Caki2 (cell line): ENCODE measurements around the gene KRTAP10-6. TPM values are rescaled to one million over a fixed set of nuclear protein-coding genes. Genes with fewer than 3 reads are reported as not detected.
"Not testable (repeated sequence)": the region's sequence is repeated elsewhere in the genome, so short reads cannot be mapped to it uniquely, and the experiment has no call there.

ENCODE experiments used
- DNase-seq: peaks from one replicate; pipeline ENCODE4 v3.0.0-alpha.2; 2015; ENCODE audit warnings: low read depth
- in situ Hi-C: cut with HindIII; loops from 2 replicates; pipeline ENCODE4 v1.10.0; 2016; ENCODE audit warnings: low sequenced_read_pairs, low pct_unique_long_range_greater_than_20kb, mixed read lengths
- total RNA-seq: library from RNA; depleted of rRNA; stranded (reverse); fragments of >200 nt; shearing (Covaris generic); gene quantifications from 2 replicates; pipeline ENCODE4 v1.2.3, GENCODE V29; 2014; ENCODE audit warnings: low replicate concordance

Gene KRTAP10-6
- total RNA-seq, 1 experiment from 2014 or later, result not detected

DNA sequence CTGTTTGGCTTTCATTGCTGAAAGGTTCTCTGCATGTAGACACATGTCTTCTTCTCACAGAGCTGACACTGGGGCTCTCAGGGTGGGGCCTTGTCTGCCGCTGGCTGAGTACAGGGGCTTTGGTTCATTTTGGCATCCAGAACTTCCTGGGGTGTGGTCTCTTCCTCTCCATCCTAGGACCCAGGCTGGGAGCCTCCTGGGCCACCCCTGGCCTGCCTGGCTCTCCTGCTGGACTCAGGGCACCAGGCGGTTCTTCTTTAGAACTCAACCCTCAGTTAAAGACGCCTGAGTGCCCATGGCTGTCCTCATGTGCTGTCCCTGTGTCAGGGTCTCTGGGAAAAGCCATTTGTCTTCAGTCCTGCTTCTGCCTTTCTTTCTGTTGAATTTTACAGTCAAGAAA is 6.4 kb downstream of the KRTAP10-6 start:
- in situ Hi-C loops, result no loop called here
- DNase-seq, result no peak

DNA sequence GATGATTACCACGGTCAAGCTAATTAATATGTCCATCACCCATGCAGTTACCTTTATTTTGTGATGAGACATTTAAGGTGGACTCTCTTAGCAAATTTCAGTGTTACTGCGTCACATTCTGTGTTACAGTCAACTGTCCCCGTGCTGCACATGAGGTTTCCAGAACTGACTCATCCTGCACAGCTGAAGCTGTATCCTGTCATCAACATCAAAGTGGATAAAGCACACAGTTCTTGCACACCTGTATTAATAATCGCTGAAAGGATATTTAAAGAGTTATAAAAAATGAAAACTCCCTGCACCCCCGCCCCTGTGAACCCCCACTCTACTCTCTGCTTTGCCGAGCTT is 8.5 kb downstream of the KRTAP10-6 start:
- in situ Hi-C loops, result no loop called here
- DNase-seq, result no peak

DNA sequence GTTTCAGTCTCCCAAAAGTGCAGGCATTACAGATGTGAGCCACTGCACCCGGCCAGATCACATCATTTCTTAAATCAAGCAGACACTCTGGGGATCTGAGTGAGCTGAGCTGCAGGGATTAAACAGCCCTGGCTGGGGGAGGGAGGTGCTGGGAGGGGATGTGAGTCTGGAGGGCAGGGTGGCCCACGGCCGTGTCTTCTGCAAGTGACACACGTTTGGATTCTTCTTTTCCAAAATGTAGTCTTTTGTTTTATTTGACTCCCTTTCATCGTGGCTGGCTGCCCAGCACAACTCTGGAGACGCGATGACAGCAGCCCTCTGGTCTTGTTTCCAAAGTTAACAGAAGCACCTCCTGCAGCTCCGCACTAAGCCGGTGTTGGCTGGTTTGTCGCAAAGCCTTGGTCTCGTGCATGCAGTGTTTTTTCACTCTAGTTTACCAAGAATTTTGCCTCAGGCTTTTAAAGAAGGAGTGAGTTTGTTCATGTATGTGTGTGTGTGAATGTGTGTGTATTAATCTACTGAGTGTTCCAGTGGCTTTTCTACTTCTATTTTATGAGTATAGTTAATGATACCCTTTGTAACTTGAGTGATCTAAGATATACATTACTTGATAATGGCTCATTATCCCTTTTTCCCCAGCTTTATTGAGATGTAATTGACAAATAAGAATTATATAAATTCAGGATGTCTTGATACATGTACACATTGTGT is 9.1 kb downstream of the KRTAP10-6 start:
- in situ Hi-C loops, result no loop called here
- no peak for DNase-seq

DNA sequence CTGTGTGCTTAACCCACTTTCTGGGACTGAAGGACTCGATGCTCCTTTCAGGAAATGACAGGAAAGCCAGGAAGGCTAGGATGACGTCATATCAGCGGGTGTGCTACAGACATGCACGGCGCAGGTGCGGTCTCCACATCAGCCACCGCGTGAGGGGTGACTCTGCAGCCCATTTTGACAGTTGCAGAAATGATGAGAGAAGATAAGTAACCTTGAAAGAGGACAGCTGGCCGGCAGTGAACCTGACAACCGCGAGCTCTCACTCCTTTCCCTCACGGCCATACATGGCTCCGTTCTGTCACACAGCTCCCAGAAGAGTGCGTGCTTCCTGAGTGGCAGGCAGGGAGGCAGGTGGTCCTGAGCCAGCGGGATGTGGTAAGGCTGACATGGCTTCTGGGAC is 10.2 kb downstream of the KRTAP10-6 start:
- no peak for DNase-seq
- in situ Hi-C loops, result no loop called here

DNA sequence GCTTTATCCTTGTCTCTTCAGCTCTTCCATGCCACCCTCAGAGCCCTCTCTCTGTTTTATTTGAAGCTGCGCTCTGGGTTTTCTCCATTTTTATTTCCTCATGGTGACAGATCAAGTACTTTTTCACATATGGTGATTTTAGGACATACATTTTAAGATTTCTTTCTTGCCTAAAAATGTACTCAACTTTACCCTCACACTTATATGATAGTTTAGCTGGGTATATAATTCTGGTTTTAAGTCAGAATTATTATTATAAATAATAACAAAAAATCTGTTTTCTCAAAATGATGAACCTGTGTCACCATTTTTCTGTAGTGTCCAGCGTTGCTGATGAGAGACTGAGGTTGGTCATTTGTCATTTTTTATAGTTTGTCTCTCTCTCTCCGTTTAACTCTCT is 11.1 kb downstream of the KRTAP10-6 start:
- DNase-seq, result no peak
- in situ Hi-C loops, result no loop called here

DNA sequence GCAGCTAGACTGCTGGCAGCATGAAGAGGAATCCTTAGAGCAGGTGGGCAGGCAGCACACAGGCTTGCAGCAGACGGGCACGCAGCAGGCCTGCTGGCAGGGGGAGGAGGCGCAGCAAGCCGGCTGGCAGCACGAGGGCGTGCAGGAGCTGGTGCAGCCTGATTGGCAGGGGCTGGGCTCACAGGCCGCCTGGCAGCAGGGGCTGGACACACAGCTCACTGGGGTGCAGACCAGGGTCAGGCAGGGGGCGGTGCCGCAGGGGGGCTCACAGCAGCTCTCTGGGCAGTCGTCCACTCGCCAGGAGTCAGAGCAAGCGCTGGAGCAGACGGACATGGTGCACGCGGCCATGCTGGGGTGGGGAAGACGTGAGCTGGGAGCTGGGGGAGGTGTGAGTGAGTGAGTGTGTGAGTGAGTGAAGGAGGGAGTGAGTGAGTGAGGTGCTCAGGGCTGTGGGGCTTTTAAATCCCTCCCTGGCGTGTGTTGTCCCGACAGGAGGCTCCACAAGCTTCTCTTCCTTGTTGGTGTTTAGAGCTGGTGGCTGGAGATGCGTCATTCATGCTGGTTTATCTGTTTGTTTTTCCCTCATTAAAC is 12.0 kb downstream of the KRTAP10-6 start, which contains the start of gene KRTAP10-5:
Gene KRTAP10-5 (minus strand): TSS at position 374 of the 591 bp plus-strand sequence. CDS start 26 bp downstream, at position 348.
- in situ Hi-C loops, DNase-seq: not testable (repeated sequence)

DNA sequence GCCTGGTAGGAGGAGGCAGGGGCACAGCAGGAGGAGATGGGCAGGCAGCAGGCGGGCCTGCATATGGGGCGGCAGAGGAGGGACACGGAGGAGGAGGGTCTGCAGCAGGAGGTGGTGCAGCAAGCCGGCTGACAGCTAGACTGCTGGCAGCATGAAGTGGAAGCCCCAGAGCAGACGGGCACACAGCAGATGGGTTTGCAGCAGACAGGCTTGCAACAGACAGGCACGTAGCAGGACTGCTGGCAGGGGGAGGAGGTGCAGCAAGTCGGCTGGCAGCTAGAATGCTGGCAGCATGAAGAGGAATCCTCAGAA is 12.5 kb downstream of the KRTAP10-6 start:
- DNase-seq, result no peak
- in situ Hi-C loops, result no loop called here

DNA sequence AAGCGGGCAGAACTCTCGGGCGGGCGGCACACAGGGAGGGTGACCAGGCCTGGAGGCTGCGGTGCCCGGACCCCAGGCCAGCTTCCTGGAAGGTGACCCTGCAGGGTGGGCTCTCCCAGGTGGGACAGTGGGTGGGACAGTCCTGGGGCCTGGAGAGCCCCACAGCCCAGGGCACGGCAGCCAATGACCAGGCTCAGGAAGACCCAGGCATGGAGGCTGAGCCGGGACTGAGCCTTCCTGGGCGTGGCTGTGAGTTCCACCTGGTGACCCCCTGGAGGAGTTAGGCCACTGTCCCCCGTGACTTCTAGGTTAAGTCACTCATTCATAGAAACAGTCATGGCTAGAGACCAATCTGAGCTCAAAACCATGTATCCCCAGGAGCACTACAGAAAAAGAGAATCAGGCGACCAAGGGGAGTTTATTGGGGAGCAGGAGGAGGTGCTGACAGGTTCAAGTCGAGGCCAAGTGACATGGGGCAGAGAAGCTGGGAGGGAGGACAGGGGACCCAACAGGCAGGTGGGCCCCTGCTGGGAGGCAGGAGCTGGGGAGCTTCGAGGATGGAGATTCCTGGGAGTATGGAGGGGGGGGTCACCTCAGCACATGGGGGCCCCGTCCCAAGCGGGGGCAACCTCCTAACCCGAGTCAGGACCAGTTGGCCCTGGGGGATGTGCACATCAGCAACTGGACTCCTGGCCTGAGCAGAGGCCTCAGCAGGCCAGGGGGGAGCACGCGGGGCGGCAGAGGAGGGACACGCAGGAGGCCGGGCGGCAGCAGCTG is 13.1 kb downstream of the KRTAP10-6 start:
- in situ Hi-C loops, result no loop called here
- DNase-seq, result no peak

DNA sequence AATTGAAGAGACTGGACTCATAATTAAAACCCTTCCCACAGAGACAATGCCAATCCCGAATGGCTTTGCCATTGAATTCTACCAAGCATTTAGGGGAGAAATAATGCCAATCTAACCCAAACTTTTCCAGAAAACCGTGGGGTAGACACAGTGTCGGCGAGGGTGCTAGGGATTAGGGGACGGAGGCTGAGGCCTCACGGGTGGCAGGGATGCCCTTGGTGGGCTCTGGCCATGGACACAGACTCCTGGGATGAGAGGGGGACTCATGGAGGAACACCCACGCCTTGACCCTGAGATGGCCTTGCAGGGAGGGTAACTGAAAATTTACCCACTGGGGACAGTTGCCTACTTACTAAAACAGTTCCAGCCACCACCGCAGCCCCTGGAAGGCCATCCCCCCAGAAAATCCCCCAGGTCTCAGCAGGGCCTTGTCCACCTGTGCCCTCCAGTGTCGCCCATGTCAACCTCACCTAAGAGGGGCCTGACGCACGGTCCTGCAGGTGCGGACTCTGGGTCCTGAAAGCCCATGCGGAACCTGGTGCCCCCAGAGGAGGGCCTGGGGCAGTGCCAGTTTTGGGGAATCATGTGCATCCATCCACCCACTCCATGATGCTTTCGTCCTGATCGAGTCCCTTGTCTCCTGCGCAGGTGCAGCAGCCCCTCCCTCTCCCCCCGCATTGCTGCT is 13.8 kb downstream of the KRTAP10-6 start:
- DNase-seq, result no peak
- in situ Hi-C loops, result no loop called here

DNA sequence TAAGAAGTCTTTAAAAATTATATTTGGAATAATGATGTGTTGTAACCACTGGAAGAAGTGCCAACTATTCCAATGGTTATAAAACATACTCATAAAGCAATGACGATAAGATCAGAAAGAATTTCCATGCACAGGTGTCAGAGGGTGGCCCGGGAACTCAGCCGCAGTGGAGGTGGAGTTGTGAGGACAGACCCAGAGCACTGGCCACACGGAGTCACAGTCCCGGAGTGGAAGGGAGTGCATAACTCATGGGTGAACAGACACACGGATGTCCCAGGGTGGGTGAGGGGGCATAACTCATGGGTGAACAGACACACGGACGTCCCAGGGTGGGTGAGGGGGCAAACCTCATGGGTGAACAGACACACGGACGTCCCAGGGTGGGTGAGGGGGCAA is 16.3 kb downstream of the KRTAP10-6 start:
- in situ Hi-C loops, result no loop called here
- DNase-seq, result no peak

DNA sequence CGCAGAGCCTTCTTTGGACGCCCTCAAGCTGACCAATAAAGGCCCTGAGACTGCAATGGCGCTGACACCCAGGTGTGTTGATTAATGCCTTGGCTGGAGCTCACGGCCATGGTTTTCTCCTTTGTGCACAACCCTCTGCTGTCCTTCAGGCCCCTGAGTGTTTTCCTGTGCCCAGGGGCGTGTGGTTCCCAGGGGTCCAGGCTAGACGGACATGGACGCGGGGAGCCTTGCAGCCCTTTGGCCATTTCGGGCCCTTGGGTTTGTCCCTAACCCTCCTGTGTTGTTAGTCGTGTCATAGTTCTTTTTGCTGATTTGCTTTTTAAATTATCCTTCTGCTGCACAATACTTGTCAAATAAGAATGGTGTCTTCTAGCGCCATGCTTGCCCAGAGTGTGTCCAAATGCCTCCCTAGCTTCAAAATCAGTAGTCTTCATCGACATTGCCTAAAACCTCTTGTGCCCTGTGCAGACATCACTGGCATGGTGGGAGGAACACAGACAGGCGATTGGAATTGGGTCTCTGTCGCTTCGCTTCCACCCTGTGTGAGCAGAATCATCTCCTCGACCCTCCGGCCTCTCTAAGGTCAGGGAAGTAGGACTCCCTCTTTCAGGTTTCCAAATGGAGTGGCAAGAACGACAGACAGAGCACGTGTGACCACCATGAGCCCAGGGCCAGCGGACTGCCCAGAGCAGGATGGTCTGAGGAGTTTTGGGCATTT is 16.8 kb downstream of the KRTAP10-6 start:
- in situ Hi-C loops, result no loop called here

DNA sequence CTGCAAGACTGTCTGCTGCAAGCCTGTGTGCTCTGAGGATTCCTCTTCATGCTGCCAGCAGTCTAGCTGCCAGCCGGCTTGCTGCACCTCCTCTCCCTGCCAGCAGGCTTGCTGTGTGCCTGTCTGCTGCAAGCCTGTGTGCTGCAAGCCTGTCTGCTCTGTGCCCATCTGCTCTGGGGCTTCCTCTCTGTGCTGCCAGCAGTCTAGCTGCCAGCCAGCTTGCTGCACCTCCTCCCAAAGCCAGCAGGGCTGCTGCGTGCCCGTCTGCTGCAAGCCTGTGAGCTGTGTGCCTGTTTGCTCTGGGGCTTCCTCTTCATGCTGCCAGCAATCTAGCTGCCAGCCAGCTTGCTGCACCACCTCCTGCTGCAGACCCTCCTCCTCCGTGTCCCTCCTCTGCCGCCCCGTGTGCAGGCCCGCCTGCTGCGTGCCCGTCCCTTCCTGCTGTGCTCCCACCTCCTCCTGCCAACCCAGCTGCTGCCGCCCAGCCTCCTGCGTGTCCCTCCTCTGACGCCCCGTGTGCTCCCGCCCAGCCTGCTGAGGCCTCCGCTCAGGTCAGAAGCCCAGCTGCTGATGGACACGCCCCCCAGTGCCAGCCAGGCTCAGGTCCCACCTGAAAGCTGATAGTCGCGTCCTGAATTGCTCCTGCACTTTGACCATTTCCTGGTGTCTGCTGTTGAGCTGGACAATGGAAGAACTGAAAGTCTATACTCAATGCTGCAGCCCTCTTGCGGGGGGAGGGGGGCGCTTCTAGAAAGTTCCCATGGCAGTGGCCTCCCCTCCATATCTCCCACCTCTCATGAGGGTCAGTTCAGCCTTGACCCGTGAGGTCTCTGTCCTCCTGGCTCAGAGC is 17.6 kb downstream of the KRTAP10-6 start:
- in situ Hi-C loops, result no loop called here
- no peak for DNase-seq

More for the DNA sequence above, 16.8 kb downstream of the KRTAP10-6 start:
- no peak for DNase-seq

DNA sequence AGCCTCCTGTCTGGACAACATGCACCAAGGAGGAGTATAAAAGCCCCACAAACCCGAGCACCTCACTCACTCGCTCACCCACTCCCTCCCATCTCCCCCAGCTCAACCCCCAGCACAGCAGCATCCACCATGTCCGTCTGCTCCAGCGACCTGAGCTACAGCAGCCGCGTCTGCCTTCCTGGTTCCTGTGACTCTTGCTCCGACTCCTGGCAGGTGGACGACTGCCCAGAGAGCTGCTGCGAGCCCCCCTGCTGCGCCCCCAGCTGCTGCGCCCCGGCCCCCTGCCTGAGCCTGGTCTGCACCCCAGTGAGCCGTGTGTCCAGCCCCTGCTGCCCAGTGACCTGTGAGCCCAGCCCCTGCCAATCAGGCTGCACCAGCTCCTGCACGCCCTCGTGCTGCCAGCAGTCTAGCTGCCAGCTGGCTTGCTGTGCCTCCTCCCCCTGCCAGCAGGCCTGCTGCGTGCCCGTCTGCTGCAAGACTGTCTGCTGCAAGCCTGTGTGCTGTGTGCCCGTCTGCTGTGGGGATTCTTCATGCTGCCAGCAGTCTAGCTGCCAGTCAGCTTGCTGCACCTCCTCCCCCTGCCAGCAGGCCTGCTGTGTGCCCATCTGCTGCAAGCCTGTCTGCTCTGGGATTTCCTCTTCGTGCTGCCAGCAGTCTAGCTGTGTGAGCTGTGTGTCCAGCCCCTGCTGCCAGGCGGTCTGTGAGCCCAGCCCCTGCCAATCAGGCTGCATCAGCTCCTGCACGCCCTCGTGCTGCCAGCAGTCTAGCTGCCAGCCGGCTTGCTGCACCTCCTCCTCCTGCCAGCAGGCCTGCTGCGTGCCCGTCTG is 18.5 kb downstream of the KRTAP10-6 start, which contains the start of gene KRTAP10-4:
Gene KRTAP10-4 (plus strand): TSS at position 100 of the 827 bp plus-strand sequence. CDS start 30 bp downstream, at position 130.
- in situ Hi-C loops, result not testable (repeated sequence)

DNA sequence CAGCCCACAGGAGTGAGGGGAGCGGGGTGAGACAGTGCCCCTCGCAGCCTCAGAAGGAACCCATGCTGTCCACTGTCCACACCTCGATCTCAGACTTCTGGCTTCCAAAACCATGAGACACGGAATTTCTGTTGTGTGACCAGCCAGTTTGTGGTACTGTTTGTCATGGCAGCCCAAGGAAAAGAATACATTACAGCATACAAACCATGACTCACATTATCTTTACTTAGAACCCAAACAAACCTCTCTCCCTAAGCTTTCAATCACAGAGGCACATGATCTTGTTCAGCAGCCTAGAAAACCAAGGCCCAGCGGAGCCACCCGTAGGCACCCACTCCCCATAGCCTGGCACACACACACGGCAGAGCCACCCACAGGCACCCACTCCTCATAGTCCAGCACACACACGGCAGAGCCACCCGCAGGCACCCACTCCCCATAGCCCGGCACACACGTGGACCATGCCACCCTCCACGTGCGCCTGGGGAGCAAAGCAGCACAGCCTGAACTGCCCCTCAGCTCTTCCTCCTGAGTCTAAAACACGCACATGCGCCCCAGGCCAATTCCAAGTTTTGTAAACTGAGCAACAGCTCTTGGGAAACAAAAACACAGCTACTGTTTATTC is 19.2 kb downstream of the KRTAP10-6 start:
- peak; percentile 48 for DNase-seq

More for the DNA sequence above, 18.5 kb downstream of the KRTAP10-6 start, which contains the start of gene KRTAP10-4:
- DNase-seq, result not testable (repeated sequence)

DNA sequence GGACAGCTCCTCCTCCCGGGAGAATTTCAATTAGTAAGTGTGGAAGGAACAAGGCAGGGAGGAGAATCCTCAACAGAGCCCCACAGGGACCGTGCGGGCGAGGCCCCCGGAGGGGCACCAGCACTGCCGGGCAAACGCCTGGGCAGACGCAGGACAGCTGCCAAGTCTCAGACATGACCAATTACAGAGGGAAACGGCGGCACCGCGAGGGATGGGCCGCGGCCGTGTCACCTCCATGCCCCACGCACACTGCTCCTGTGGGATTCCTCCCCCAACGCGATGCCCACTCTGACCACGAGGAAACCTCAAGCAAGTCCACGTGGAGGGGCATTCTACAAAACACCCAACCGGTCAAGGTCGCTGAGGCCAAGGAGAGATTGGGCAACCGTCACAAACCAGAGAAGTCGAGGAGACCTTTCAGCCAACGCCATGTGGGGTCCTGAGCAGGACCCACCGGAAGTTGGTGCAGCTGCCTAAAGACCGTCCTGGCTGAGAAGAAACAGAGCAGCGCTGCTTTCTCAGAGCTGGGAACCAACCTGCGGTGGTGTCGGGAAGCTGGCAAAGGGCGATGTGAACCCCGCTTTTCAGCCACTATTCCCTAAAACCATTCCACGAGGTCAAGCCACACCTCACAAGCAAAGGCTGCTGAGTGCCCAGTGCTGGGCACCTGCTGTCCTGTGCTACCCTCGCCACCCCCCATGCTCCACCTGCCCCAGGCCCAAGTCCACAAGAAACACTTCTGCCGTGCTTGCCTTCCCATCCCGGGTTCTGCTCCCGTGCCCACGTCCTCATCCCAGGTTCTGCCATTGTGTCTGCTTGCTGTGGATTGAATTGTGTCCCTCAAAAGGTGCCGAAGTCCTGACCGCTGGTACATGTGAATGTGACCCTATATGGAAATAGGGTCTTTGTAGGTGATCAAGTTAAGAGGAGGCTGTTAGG is 20.2 kb downstream of the KRTAP10-6 start:
- in situ Hi-C loops, result no loop called here
- no peak for DNase-seq

More for the DNA sequence above, 19.2 kb downstream of the KRTAP10-6 start:
- in situ Hi-C loops, result no loop called here
